Stimulated activated effector memory CD8-positive, alpha-beta T cell treated with anti-CD3 and anti-CD28 coated beads, Interleukin-12 subunit alpha, Interleukin-12 subunit beta, amount 100 ng/mL, for 72 hours (primary cell): ENCODE results near the gene PIK3C2G.

ENCODE experiments used
- ATAC-seq: fragments of 150-1000 bp; cut with Tn5 transposase; 2 replicates; pipeline ENCODE4 v1.10.0; 2021
- DNase-seq, 2 donors: peaks; one replicate each; pipeline ENCODE4 v3.0.0; 2021 to 2022; ENCODE audit warnings: low spot score in 2 of 2
- H3K27ac Mint-ChIP-seq: one replicate; pipeline ENCODE4 v1.8.0; 2022; ENCODE audit warnings: mild to moderate bottlenecking, mixed read lengths
- H3K36me3 Mint-ChIP-seq: one replicate; pipeline ENCODE4 v1.8.0; 2022; ENCODE audit warnings: mild to moderate bottlenecking, mixed read lengths
- H3K4me1 Mint-ChIP-seq: one replicate; pipeline ENCODE4 v1.8.0; 2022; ENCODE audit warnings: mixed read lengths
- H3K4me3 Mint-ChIP-seq: one replicate; pipeline ENCODE4 v1.8.0; 2022; ENCODE audit warnings: mild to moderate bottlenecking, mixed read lengths
- H3K9me3 Mint-ChIP-seq: one replicate; pipeline ENCODE4 v1.8.0; 2022; ENCODE audit warnings: mixed read lengths

The PIK3C2G gene

DNA sequence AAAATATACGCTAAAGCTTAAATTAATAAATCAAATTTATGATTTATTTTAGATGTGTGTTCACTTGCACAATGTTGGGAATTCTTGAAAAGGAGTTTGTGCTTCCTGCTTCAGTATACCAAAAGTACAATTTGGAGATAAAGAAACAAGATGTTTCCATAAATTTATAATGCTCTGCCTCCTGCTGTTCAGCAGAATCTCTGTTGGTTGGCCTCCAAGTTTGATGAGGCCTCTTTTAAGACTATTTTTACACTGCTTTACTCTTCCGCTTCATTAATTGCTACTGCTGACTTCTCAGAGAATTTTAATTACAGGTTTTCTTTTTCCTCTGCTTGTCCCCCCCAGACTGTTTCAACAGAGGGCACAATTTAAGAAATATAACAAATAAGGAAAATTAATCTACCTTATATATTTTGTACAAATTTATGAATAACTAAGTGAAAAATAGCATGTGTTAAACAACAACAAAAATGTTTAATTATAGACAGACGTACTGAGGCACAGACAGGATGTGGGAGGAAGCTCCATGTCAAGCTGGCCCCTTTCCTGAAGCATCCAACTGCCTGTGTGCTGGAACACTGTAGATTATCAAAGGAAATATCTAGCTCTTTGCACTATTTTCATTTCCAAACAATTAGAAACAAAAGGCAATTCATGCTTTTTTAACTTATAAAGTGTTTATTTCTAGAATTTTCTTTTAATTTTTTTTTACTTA lies 83.9 kb downstream of the PIK3C2G start:
- H3K36me3 Mint-ChIP-seq = no peaks in the 10 kb centered on the region
- peaks cover 3% of the 10 kb centered on the region for H3K9me3 Mint-ChIP-seq
- no peak overlapping the region for H3K27ac Mint-ChIP-seq
- no peak for DNase-seq
- no peak for ATAC-seq
- no peak overlapping the region for H3K4me3 Mint-ChIP-seq
- H3K4me1 Mint-ChIP-seq = no peaks in the 10 kb centered on the region

- peak; percentile 26 for ATAC-seq
- Mint-ChIP-seq H3K27ac (no peak overlapping the region), H3K4me3 (no peak overlapping the region)
Measured at GRCh38 chr12:18352312-18352711, 91.0 kb downstream of the PIK3C2G start.

GRCh38 chr12:18355429-18355828 lies 94.1 kb downstream of the PIK3C2G start:
- DNase-seq (no peak), ATAC-seq (no peak)
- H3K27ac Mint-ChIP-seq = no peak overlapping the region
- no peaks in the 10 kb centered on the region for H3K36me3 Mint-ChIP-seq
- H3K4me1 Mint-ChIP-seq = no peaks in the 10 kb centered on the region
- no peaks in the 10 kb centered on the region for H3K9me3 Mint-ChIP-seq
- no peak overlapping the region for H3K4me3 Mint-ChIP-seq

More at GRCh38 chr12:18352312-18352711, 91.0 kb downstream of the PIK3C2G start:
- H3K36me3 Mint-ChIP-seq = no peaks in the 10 kb centered on the region
- DNase-seq = no peak
- no peaks in the 10 kb centered on the region for H3K9me3 Mint-ChIP-seq
- H3K4me1 Mint-ChIP-seq = no peaks in the 10 kb centered on the region

GRCh38 chr12:18358077-18358476 lies 96.8 kb downstream of the PIK3C2G start:
- no peaks in the 10 kb centered on the region for H3K4me1 Mint-ChIP-seq
- ATAC-seq (no peak), DNase-seq (no peak)
- no peak overlapping the region for H3K4me3 Mint-ChIP-seq
- no peak overlapping the region for H3K27ac Mint-ChIP-seq
- H3K36me3 Mint-ChIP-seq = no peaks in the 10 kb centered on the region
- H3K9me3 Mint-ChIP-seq = peaks cover 5% of the 10 kb centered on the region

- no peak for ATAC-seq
Measured at GRCh38 chr12:18358930-18359329, 97.6 kb downstream of the PIK3C2G start.

DNA sequence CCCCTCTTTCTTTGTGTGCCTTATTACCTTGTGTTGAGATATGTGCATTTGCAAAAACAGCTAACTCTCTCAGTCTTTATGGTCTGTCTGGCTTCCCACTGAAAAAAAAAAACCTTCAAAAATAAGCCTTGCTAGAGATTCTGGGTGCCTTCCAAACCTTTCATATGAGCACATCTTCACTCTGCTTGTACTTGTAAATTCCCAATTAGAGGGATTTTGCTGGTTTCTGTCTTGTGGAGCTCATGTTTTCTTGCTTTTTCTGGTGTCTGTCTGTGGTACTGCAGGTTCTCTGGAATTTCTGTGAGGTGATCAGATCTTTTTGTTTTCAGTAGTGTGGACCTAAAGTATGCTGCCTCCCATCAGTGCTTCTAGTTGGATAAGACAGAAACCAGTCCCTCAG lies 100.1 kb downstream of the PIK3C2G start:
- peaks cover 22% of the 10 kb centered on the region for H3K9me3 Mint-ChIP-seq
- ATAC-seq = no peak
- H3K36me3 Mint-ChIP-seq = no peaks in the 10 kb centered on the region
- no peak overlapping the region for H3K27ac Mint-ChIP-seq
- H3K4me3 Mint-ChIP-seq = no peak overlapping the region
- no peak for DNase-seq
- H3K4me1 Mint-ChIP-seq = no peaks in the 10 kb centered on the region

More at GRCh38 chr12:18358930-18359329, 97.6 kb downstream of the PIK3C2G start:
- peaks cover 9% of the 10 kb centered on the region for H3K9me3 Mint-ChIP-seq
- no peaks in the 10 kb centered on the region for H3K36me3 Mint-ChIP-seq
- no peak overlapping the region for H3K4me3 Mint-ChIP-seq
- DNase-seq = no peak
- no peak overlapping the region for H3K27ac Mint-ChIP-seq
- no peaks in the 10 kb centered on the region for H3K4me1 Mint-ChIP-seq

- ATAC-seq = no peak
- DNase-seq = no peak
- no peak overlapping the region for H3K4me3 Mint-ChIP-seq
- H3K27ac Mint-ChIP-seq = no peak overlapping the region
- peaks cover 22% of the 10 kb centered on the region for H3K9me3 Mint-ChIP-seq
- no peaks in the 10 kb centered on the region for H3K36me3 Mint-ChIP-seq
- H3K4me1 Mint-ChIP-seq = no peaks in the 10 kb centered on the region
Measured at GRCh38 chr12:18363321-18363720, 102.0 kb downstream of the PIK3C2G start.

GRCh38 chr12:18368594-18368993 lies 107.3 kb downstream of the PIK3C2G start:
- H3K36me3 Mint-ChIP-seq = no peaks in the 10 kb centered on the region
- ATAC-seq (no peak), DNase-seq (no peak)
- no peak overlapping the region for H3K4me3 Mint-ChIP-seq
- H3K9me3 Mint-ChIP-seq = peaks cover 20% of the 10 kb centered on the region
- H3K27ac Mint-ChIP-seq = no peak overlapping the region
- no peaks in the 10 kb centered on the region for H3K4me1 Mint-ChIP-seq

GRCh38 chr12:18373181-18373580 lies 111.9 kb downstream of the PIK3C2G start:
- Mint-ChIP-seq H3K4me3 (no peak overlapping the region), H3K9me3 (peaks cover 13% of the 10 kb centered on the region), H3K27ac (no peak overlapping the region), H3K36me3 (no peaks in the 10 kb centered on the region), H3K4me1 (no peaks in the 10 kb centered on the region)
- ATAC-seq (no peak), DNase-seq (no peak)

DNA sequence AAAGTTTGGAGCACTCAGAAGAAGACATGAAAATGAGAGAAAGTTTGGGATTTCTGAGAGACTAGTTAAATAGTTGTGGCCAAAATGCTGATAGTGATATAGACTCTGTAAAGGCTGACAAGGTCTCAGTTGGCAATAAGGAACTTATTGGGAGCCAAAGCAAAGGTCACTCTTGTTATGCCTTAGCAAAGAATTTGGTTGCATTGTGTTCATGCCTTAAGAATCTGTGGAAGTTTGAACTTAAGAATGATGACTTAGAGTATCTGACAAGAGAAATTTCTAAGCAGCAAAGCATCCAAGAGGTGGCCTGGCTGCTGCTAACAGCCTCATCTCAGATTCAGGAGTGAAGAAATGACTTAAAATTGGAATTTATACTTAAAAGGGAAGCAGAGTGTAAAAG lies 113.8 kb downstream of the PIK3C2G start:
- H3K9me3 Mint-ChIP-seq = peaks cover 13% of the 10 kb centered on the region

GRCh38 chr12:18375583-18375982 lies 114.3 kb downstream of the PIK3C2G start:
- no peak overlapping the region for H3K27ac Mint-ChIP-seq
- no peak for ATAC-seq
- no peak overlapping the region for H3K4me3 Mint-ChIP-seq
- H3K36me3 Mint-ChIP-seq = no peaks in the 10 kb centered on the region
- H3K4me1 Mint-ChIP-seq = no peaks in the 10 kb centered on the region
- DNase-seq = no peak
- peaks cover 14% of the 10 kb centered on the region for H3K9me3 Mint-ChIP-seq

More for the DNA sequence above, 113.8 kb downstream of the PIK3C2G start:
- no peaks in the 10 kb centered on the region for H3K36me3 Mint-ChIP-seq
- no peak overlapping the region for H3K4me3 Mint-ChIP-seq
- no peak overlapping the region for H3K27ac Mint-ChIP-seq
- no peaks in the 10 kb centered on the region for H3K4me1 Mint-ChIP-seq
- ATAC-seq = no peak
- DNase-seq = no peak

DNA sequence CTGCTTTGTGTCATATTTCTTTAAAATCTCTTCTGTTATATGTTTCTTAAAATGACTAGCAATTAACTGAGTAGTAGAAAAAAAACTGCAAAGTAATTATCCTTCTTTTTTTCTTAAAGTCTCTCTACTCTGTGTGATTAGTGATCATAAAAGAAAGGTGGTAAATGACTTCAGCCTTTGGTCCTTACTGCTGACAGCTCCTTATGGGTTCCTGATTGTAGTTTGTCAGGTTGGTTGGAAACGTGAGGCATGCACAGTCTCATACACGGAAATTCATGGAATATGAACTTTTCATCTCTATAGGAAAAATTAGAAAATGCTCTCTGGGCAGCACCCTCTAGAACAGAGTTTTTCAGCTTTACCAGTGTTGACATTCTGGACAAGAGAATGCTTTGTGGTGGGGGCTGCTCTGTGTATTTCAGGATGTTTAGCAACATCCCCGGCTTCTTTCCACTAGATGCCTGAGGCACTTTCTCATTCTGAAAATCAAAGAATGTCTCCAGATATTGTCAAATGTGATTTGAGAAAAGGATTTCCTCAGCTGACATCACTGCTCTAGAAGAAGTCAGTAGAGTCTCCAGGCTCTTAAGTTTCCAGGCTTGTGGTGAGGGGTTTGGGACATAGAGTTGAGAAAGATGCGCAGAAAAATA lies 121.0 kb downstream of the PIK3C2G start:
- DNase-seq = no peak
- no peak overlapping the region for H3K4me3 Mint-ChIP-seq
- H3K9me3 Mint-ChIP-seq = peaks cover 22% of the 10 kb centered on the region
- ATAC-seq = no peak
- H3K4me1 Mint-ChIP-seq = no peaks in the 10 kb centered on the region
- no peaks in the 10 kb centered on the region for H3K36me3 Mint-ChIP-seq
- no peak overlapping the region for H3K27ac Mint-ChIP-seq

DNA sequence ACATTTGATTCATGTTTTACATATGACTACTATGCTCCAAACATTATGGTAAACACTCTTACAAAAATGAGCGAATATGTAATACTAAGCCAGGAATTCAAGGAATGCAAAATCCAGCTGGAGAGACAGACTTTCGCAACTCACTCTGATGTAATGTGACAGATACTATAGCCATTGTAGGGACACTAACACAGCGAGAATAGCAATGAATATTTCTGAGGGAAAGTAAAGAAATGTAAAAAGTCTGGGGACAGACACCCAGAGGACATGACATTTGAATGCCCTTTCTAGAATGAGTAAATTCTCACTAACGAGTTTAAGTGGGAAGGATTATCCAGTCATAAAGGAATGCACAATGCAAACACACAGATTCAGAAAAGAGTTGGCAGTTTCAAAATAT lies 121.9 kb downstream of the PIK3C2G start:
- Mint-ChIP-seq H3K9me3 (peaks cover 28% of the 10 kb centered on the region), H3K4me3 (no peak overlapping the region), H3K4me1 (no peaks in the 10 kb centered on the region), H3K36me3 (no peaks in the 10 kb centered on the region), H3K27ac (no peak overlapping the region)
- ATAC-seq (no peak), DNase-seq (no peak)

DNA sequence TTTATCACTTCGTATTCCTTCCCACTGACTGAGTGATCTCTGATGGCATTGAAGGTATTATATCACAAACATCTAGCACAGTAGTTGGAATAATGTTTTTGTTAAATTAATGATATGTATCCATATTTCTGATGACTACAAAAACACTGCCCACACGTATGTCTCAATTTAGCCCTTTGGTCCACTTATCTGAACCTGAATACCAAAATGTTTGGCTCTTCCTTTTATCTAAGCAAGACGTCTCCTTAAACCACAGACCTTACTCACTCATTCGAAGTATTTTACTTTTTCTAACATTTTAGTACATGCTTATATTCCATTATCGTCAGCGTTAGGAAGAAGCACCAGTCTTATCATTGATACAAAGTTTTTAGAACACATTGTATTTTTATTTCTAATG lies 126.4 kb downstream of the PIK3C2G start:
- no peaks in the 10 kb centered on the region for H3K36me3 Mint-ChIP-seq
- H3K4me3 Mint-ChIP-seq = no peak overlapping the region
- H3K27ac Mint-ChIP-seq = no peak overlapping the region
- peaks cover 26% of the 10 kb centered on the region for H3K9me3 Mint-ChIP-seq
- DNase-seq = no peak
- ATAC-seq = no peak
- no peaks in the 10 kb centered on the region for H3K4me1 Mint-ChIP-seq

- no peaks in the 10 kb centered on the region for H3K36me3 Mint-ChIP-seq
- ATAC-seq (no peak), DNase-seq (no peak)
- no peak overlapping the region for H3K4me3 Mint-ChIP-seq
- no peaks in the 10 kb centered on the region for H3K4me1 Mint-ChIP-seq
- no peak overlapping the region for H3K27ac Mint-ChIP-seq
- peaks cover 26% of the 10 kb centered on the region for H3K9me3 Mint-ChIP-seq
Measured at GRCh38 chr12:18389820-18390219, 128.5 kb downstream of the PIK3C2G start.

GRCh38 chr12:18391151-18391550 lies 129.8 kb downstream of the PIK3C2G start:
- Mint-ChIP-seq H3K36me3 (no peaks in the 10 kb centered on the region), H3K4me1 (no peaks in the 10 kb centered on the region), H3K27ac (no peak overlapping the region), H3K4me3 (no peak overlapping the region), H3K9me3 (peaks cover 24% of the 10 kb centered on the region)
- no peak for DNase-seq
- no peak for ATAC-seq
